Measurements from ENCODE around the gene MPHOSPH10. TPM values are rescaled to one million over a fixed set of nuclear protein-coding genes. Genes with fewer than 3 reads are reported as not detected.
"Not testable (repeated sequence)": the region's sequence is repeated elsewhere in the genome, so short reads cannot be mapped to it uniquely, and the experiment has no call there.

Gene MPHOSPH10
- total and polyA plus RNA-seq, 2 donors (not counting 3 experiments of a cell fraction or from before 2014, with no cell fraction given): 4.4 to 38.8 TPM

DNA sequence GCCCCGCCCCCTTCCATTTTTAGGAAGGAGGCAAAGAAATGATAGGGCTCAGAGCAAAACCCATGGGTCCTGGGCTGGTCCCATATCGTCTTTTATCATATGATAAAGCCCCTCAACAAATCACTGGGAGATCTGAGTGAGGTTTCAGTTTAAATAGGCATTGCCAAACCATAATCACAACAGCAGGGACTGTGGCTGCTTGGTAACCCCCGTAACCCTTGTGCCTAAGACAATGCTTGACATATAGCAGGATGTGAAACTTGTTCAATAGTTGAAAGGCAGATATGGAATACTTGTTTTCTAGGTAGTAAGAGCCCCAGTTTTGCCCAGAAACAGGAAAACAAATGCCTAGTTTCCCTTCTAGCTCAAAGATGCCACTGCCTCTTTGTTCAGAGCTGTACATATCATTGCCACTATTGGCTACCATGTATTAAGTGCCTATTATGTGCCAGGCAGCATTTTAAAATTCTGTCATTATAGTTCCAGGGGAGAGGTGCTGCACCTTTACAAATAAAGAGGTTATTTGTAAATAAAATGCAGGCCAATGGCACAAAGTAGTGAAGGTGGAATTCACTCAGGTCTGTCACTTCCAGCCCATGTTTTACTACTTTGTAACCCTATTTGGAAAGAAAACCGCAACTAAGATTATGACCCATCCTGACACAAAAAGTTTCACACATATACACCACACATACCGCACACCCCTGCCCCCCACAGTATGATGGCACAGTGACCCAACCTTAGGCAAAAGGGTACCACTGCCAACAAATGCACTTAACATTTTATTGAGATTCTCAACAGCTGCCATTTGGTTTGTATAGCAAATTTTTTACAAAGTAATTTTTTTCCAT is 47.8 kb upstream of the MPHOSPH10 start:
- Histone ChIP-seq H3K4me1 (ENCODE audit: control insufficient read depth, extremely low read depth, insufficient read depth, low read length) (no peaks in the 10 kb centered on the region), H3K9me1 (replicated peaks; ENCODE audit: control insufficient read depth, extremely low read depth, insufficient read depth, low read length) (no peaks in the 10 kb centered on the region), H3K79me2 (ENCODE audit: control insufficient read depth, insufficient read depth, low read length) (no peaks in the 10 kb centered on the region), H2AFZ (ENCODE audit: low read depth, low read length) (no peak overlapping the region), H3K27me3 (ENCODE audit: control insufficient read depth in 2 of 2, insufficient read depth in 2 of 2, low read length in 2 of 2) (peaks cover 0 to 3% of the 10 kb centered on the region in 2 experiments), H3K4me2 (ENCODE audit: insufficient read depth, low read length) (no peak overlapping the region), H3K9ac (replicated peaks; ENCODE audit: extremely low read depth, insufficient read depth, low read length) (no peak overlapping the region), H3K36me3 (ENCODE audit: control insufficient read depth in 2 of 2, extremely low read depth in 1 of 2, insufficient read depth in 2 of 2, low read length in 2 of 2) (peaks cover 0 to 11% of the 10 kb centered on the region in 2 experiments), H3K4me3 (replicated peaks in 1 of 3; ENCODE audit: insufficient read depth in 1 of 3, low read depth in 1 of 3, low read length in 3 of 3) (no peak overlapping the region), H4K20me1 (replicated peaks; ENCODE audit: control insufficient read depth, extremely low read depth, insufficient read depth, low read length) (no peaks in the 10 kb centered on the region), H3K9me3 (replicated peaks; ENCODE audit: control insufficient read depth, insufficient read depth, low read length) (no peaks in the 10 kb centered on the region), H3K27ac (ENCODE audit: insufficient read depth, low read depth, low read length) (no peak overlapping the region)
- TF ChIP-seq POLR2AphosphoS5 (IDR thresholded peaks at IDR 0.05; ENCODE audit: insufficient read depth, low read depth, low read length): no peak
- TF ChIP-seq POLR2A (IDR thresholded peaks at IDR 0.05; ENCODE audit: low read depth, low read length): no peak
- TF ChIP-seq JUN (IDR thresholded peaks at IDR 0.05; ENCODE audit: borderline replicate concordance, insufficient read depth, insufficient read length, low read depth): no peak
- TF ChIP-seq GATA2 (IDR thresholded peaks at IDR 0.05; ENCODE audit: insufficient read depth, insufficient read length, low read depth, low read length): no peak
- no peak for TF ChIP-seq FOS (IDR thresholded peaks at IDR 0.05; ENCODE audit: borderline replicate concordance, insufficient read depth, low read length)
- no peak for TF ChIP-seq MYC (IDR thresholded peaks at IDR 0.05; ENCODE audit: low read depth, low read length)
- TF ChIP-seq, protein P1, sequence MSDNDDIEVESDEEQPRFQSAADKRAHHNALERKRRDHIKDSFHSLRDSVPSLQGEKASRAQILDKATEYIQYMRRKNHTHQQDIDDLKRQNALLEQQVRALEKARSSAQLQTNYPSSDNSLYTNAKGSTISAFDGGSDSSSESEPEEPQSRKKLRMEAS (IDR thresholded peaks at IDR 0.05; ENCODE audit: insufficient read depth, insufficient read length): no peak
- TF ChIP-seq, protein P2, sequence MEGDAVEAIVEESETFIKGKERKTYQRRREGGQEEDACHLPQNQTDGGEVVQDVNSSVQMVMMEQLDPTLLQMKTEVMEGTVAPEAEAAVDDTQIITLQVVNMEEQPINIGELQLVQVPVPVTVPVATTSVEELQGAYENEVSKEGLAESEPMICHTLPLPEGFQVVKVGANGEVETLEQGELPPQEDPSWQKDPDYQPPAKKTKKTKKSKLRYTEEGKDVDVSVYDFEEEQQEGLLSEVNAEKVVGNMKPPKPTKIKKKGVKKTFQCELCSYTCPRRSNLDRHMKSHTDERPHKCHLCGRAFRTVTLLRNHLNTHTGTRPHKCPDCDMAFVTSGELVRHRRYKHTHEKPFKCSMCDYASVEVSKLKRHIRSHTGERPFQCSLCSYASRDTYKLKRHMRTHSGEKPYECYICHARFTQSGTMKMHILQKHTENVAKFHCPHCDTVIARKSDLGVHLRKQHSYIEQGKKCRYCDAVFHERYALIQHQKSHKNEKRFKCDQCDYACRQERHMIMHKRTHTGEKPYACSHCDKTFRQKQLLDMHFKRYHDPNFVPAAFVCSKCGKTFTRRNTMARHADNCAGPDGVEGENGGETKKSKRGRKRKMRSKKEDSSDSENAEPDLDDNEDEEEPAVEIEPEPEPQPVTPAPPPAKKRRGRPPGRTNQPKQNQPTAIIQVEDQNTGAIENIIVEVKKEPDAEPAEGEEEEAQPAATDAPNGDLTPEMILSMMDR (IDR thresholded peaks at IDR 0.05; ENCODE audit: extremely low read depth in 1 of 2, insufficient read depth in 1 of 2, low read depth in 1 of 2, low read length in 2 of 2): no peak
- TF ChIP-seq EZH2 (IDR thresholded peaks at IDR 0.05; ENCODE audit: borderline replicate concordance, low read depth, low read length, severe bottlenecking): no peak
- CTCF ChIA-PET: interaction anchor here (2.7 kb wide), 1 partner anchor 18 kb away, joined by 10 read pairs; no protein-coding TSS in a partner anchor
- intact Hi-C loops (cut with micrococcal nuclease): no loop called here
- FAIRE-seq (no peak), DNase-seq (ENCODE audit: low read depth, low spot score) (no peak)
- BruUV-seq (replicated peaks): TSS peak; percentile 4
- dilution Hi-C loops (cut with MboI; ENCODE audit: extremely low pct_ligation_motif_present, low sequenced_read_pairs): no loop called here
- POLR2A ChIA-PET: no interaction called here

DNA sequence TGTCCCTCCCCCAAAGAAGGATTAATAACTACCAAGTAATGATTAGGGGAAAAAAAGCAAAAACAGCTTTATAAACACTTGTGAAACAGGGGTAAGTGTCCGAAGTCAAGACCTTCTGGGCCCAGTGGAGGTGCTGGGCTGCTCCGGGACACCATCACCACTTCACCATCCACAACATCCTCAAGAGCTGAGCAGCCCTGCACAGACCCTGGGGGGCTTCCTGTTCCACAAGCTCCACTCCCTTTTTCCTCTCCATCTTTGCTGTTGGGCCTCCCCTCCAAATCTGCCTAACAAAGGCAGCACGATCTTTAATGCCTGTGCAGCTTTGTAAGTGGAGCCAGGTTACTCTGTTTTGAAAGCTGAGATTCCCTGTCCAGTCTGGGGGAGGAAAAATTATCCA is 47.1 kb upstream of the MPHOSPH10 start:
- H3K9me3 ChIP-seq (replicated peaks; ENCODE audit: control insufficient read depth, insufficient read depth, low read length); FAIRE-seq; dilution Hi-C loops (cut with MboI; ENCODE audit: extremely low pct_ligation_motif_present, low sequenced_read_pairs); POLR2A ChIA-PET; H3K4me1 ChIP-seq (ENCODE audit: control insufficient read depth, extremely low read depth, insufficient read depth, low read length); H3K36me3 ChIP-seq (ENCODE audit: control insufficient read depth in 2 of 2, extremely low read depth in 1 of 2, insufficient read depth in 2 of 2, low read length in 2 of 2); DNase-seq (ENCODE audit: low read depth, low spot score); H4K20me1 ChIP-seq (replicated peaks; ENCODE audit: control insufficient read depth, extremely low read depth, insufficient read depth, low read length); H3K9me1 ChIP-seq (replicated peaks; ENCODE audit: control insufficient read depth, extremely low read depth, insufficient read depth, low read length); H3K79me2 ChIP-seq (ENCODE audit: control insufficient read depth, insufficient read depth, low read length); BruUV-seq (replicated peaks); H3K27ac ChIP-seq (ENCODE audit: insufficient read depth, low read depth, low read length); intact Hi-C loops (cut with micrococcal nuclease); H3K27me3 ChIP-seq (ENCODE audit: control insufficient read depth in 2 of 2, insufficient read depth in 2 of 2, low read length in 2 of 2); H3K4me3 ChIP-seq (replicated peaks in 1 of 3; ENCODE audit: insufficient read depth in 1 of 3, low read depth in 1 of 3, low read length in 3 of 3); H2AFZ ChIP-seq (ENCODE audit: low read depth, low read length); H3K9ac ChIP-seq (replicated peaks; ENCODE audit: extremely low read depth, insufficient read depth, low read length); H3K4me2 ChIP-seq (ENCODE audit: insufficient read depth, low read length): not testable (repeated sequence)
- CTCF ChIA-PET: interaction anchor here (2.7 kb wide), 1 partner anchor 18 kb away, joined by 10 read pairs; no protein-coding TSS in a partner anchor

Measured in endothelial cell of umbilical vein (primary cell).